Kidney (tissue), 14 donors: ENCODE data around the gene SMARCD2. TPM values are rescaled to one million over a fixed set of nuclear protein-coding genes. Genes with fewer than 3 reads are reported as not detected.

Experiments used
- DNase-seq, 5 donors: peaks; one replicate each; pipeline ENCODE4 v3.0.0-alpha.2; 2013 to 2020
- FAIRE-seq: peaks from 2 replicates; lab custom pipeline; 2012; peaks lifted over from hg19 to GRCh38; lab: Jason Lieb, UNC
- H3K27ac ChIP-seq, 2 donors: one replicate each; pipeline ENCODE4 v1.7.0; 2013; ENCODE audit warnings: low read depth in 2 of 2, low read length in 2 of 2, inconsistent platforms in 1 of 2
- H3K27me3 ChIP-seq: one replicate; pipeline ENCODE4 v1.7.1; 2013; ENCODE audit warnings: low read length, inconsistent platforms; ENCODE audit not compliant: control insufficient read depth, insufficient read depth
- H3K36me3 ChIP-seq, 3 donors: one replicate each; pipeline versions ENCODE4 v1.7.0 to v1.7.1; 2013; ENCODE audit warnings: low read length in 3 of 3, control low read depth in 1 of 3, inconsistent platforms in 1 of 3; ENCODE audit not compliant: insufficient read depth in 3 of 3, control insufficient read depth in 2 of 3
- H3K4me1 ChIP-seq, 3 donors: one replicate each; pipeline versions ENCODE4 v1.7.0 to v1.7.1; 2013; ENCODE audit warnings: low read length in 3 of 3, inconsistent platforms in 1 of 3, low read depth in 1 of 3; ENCODE audit not compliant: control insufficient read depth in 2 of 3, insufficient read depth in 2 of 3
- H3K4me3 ChIP-seq, 3 donors: one replicate each; pipeline versions ENCODE4 v1.7.0 to v1.8.1; 2013; ENCODE audit warnings: low read length in 3 of 3, control low read depth in 1 of 3, inconsistent platforms in 1 of 3
- H3K9ac ChIP-seq, 3 donors: one replicate each; pipeline versions ENCODE4 v1.7.0 to v1.7.1; 2013; ENCODE audit warnings: low read length in 3 of 3, control low read depth in 1 of 3, inconsistent platforms in 1 of 3
- H3K9me3 ChIP-seq, 3 donors: one replicate each; pipeline versions ENCODE4 v1.7.0 to v1.7.1; 2013; ENCODE audit warnings: low read length in 3 of 3, control low read depth in 1 of 3, inconsistent platforms in 1 of 3; ENCODE audit not compliant: control insufficient read depth in 2 of 3, insufficient read depth in 1 of 3
- CTCF ChIP-seq: IDR thresholded peaks from 3 replicates; pipeline ENCODE4 v1.5.1; 2012; ENCODE audit warnings: mild to moderate bottlenecking, moderate library complexity, borderline replicate concordance; ENCODE audit not compliant: insufficient read depth; ENCODE audit errors: extremely low read depth
- intact Hi-C: fragments of 100-400 bp; cut with DNase I; formaldehyde crosslinking; loops from one replicate; pipeline ENCODE4 v1.11.1; 2022
- polyA plus RNA-seq: library from polyadenylated mRNA; stranded (reverse); fragments of 350-450 nt; fragmentation: Illumina TruSeq; extraction: RNeasy Lipid Tissue Mini Kit (QIAGEN cat#74804); gene quantifications from one replicate; pipeline ENCODE4 v1.2.3, GENCODE V29; 2014; ENCODE audit warnings: low read depth, low replicate concordance; ENCODE audit not compliant: insufficient read depth
- total RNA-seq: library from RNA; stranded (reverse); fragmentation: NEBNext Ultra II Directional; extraction: Animal tissue kit (Norgen Biotek cat#: 25700); gene quantifications from one replicate; pipeline ENCODE4 v1.2.1, GENCODE V29; 2021
- donor health status: control.
- donor health status: control.
- donor health status: control.
- donor health status: control.
- donor health status: control.
- donor health status: DM: yes; HTN: yes; CAD: no.
- donor health status: Normal renal cell carcinoma (clear cell type).

SMARCD2 gene
- total and polyA plus RNA-seq, 2 donors from 2014 or later = 39.9 to 65.1 TPM

DNA sequence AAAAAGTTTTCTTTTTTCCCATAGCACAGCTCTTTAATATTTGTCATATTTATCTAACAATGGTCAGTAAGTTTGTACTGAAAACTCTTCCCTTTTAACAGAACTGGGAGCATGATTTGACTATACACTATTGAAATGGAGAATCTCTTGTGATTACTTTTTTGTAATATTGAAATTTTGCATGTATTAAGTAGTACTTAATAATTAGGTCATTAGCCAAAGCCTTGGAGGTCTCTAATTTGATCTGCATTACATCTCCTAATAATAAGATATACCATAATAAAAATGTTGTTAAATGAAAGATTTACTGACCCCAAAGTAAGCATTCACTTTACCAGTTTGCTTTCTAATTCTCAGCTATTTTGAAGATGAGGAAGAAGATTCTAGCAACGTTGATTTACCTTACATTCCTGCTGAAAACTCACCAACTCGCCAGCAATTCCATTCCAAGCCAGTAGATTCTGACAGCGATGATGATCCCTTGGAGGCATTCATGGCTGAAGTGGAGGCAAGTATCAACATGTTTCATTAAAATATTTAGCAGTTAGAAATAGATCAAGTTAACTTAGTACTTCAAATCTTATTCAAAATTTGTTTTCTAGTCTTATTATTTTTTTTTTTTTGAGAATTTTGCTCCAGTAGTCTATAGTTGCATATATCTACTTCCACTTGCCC, 50.3 kb downstream of the SMARCD2 start:
- no peak overlapping the region for H3K4me3 ChIP-seq
- H3K27me3 ChIP-seq = no peaks in the 10 kb centered on the region
- H3K27ac ChIP-seq = no peak overlapping the region
- no peak overlapping the region for H3K9ac ChIP-seq
- TF ChIP-seq CTCF = no peak
- no peak for DNase-seq
- no peaks in the 10 kb centered on the region for H3K4me1 ChIP-seq
- H3K9me3 ChIP-seq = no peaks in the 10 kb centered on the region
- FAIRE-seq = no peak
- intact Hi-C loops = no loop called here
- H3K36me3 ChIP-seq = peaks cover 10 to 49% (median 23%) of the 10 kb centered on the region in 3 donors

- Histone ChIP-seq H3K4me3 (no peak overlapping the region), H3K27me3 (no peaks in the 10 kb centered on the region), H3K27ac (no peak overlapping the region), H3K4me1 (no peaks in the 10 kb centered on the region), H3K9ac (no peak overlapping the region), H3K36me3 (peaks cover 11 to 35% (median 16%) of the 10 kb centered on the region in 3 donors), H3K9me3 (no peaks in the 10 kb centered on the region)
- no peak for FAIRE-seq
- intact Hi-C loops = no loop called here
- TF ChIP-seq CTCF = no peak
- no peak for DNase-seq
Observed at GRCh38 chr17:63790057-63790456, 52.4 kb downstream of the SMARCD2 start.

DNA sequence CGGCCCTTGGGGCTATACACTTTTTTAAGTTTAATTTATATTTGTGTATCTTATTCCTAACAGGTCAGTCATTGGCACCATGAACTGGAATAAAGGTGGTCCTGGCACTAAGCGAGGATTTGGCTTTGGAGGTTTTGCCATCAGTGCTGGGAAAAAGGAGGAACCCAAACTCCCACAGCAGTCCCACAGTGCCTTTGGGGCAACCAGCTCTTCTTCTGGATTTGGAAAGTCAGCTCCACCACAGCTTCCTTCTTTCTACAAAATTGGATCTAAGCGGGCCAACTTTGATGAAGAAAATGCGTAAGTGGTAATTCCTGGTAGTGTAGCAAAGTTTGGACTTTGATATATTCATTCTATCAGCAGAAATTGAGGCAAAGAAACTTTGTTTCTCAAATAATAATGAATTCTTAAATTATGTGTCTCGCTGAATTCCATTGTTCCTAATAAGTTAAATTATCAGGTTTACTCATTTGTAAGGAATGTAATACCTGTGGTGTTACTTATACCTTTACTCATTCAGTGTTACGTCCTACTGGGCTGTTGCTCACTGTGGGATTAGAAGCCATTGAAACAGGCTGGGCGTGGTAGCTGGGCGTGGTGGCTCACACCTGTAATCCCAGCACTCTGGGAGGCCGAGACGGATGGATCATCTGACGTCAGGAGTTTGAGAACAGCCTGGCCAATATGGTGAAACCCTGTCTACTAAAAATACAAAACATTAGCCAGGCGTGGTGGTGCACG, 55.3 kb downstream of the SMARCD2 start:
- H3K36me3 ChIP-seq = peaks cover 5 to 26% (median 11%) of the 10 kb centered on the region in 3 donors
- H3K27me3 ChIP-seq = no peaks in the 10 kb centered on the region
- no peak overlapping the region for H3K9ac ChIP-seq
- intact Hi-C loops = no loop called here
- FAIRE-seq = no peak
- no peak overlapping the region for H3K4me3 ChIP-seq
- no peak overlapping the region for H3K27ac ChIP-seq
- H3K4me1 ChIP-seq = peaks cover 0 to under 1% (median 0%) of the 10 kb centered on the region in 3 donors
- H3K9me3 ChIP-seq = no peaks in the 10 kb centered on the region
- TF ChIP-seq CTCF = no peak
- DNase-seq = no peak
